KMS-11 (cell line): ENCODE data around the gene MXI1.
A peak's percentile ranks its signal among the peaks of the same experiment; 100 is the strongest.

ENCODE experiments used
- H2AFZ ChIP-seq: fragments of 200-600 bp; sonication (generic); 2 replicates; pipeline ENCODE4 v1.6.1; 2016; ENCODE audit warnings: antibody characterized with exemption, mixed run types, low read depth
- H3K27ac ChIP-seq: fragments of 200-600 bp; sonication (generic); 2 replicates; pipeline ENCODE4 v1.6.1; 2016; ENCODE audit warnings: mild to moderate bottlenecking, mixed run types
- H3K27me3 ChIP-seq: fragments of 200-600 bp; sonication (generic); 2 replicates; pipeline ENCODE4 v1.6.1; 2017; ENCODE audit warnings: mild to moderate bottlenecking, low read depth, mixed run types, moderate library complexity; ENCODE audit not compliant: insufficient read depth
- H3K36me3 ChIP-seq: fragments of 200-600 bp; sonication (generic); 2 replicates; pipeline ENCODE4 v1.6.1; 2017; ENCODE audit warnings: mild to moderate bottlenecking, mixed run types; ENCODE audit not compliant: insufficient read depth
- H3K4me1 ChIP-seq: fragments of 200-600 bp; sonication (generic); 2 replicates; pipeline ENCODE4 v1.6.1; 2016; ENCODE audit warnings: mild to moderate bottlenecking, low read depth, mixed run types; ENCODE audit not compliant: poor library complexity, severe bottlenecking
- H3K4me2 ChIP-seq: fragments of 200-600 bp; sonication (generic); 2 replicates; pipeline ENCODE4 v1.7.0; 2016; ENCODE audit warnings: mild to moderate bottlenecking, mixed run types
- H3K4me3 ChIP-seq: fragments of 200-600 bp; sonication (generic); IDR thresholded peaks from 2 replicates; pipeline ENCODE4 v1.6.1; 2017; ENCODE audit warnings: low read depth, low read length, mixed read lengths; ENCODE audit not compliant: insufficient read depth
- H3K79me2 ChIP-seq: fragments of 200-600 bp; sonication (generic); 2 replicates; pipeline ENCODE4 v1.6.1; 2016; ENCODE audit warnings: low read depth, mixed run types; ENCODE audit not compliant: insufficient read depth
- H3K9ac ChIP-seq: fragments of 200-600 bp; sonication (generic); 2 replicates; pipeline ENCODE4 v1.6.1; 2016; ENCODE audit warnings: mild to moderate bottlenecking, mixed run types
- H4K20me1 ChIP-seq: fragments of 200-600 bp; sonication (generic); 2 replicates; pipeline ENCODE4 v1.6.1; 2016; ENCODE audit warnings: mild to moderate bottlenecking, mixed run types; ENCODE audit not compliant: insufficient read depth
- TF ChIP-seq, protein P1 (sequence below): fragments of 200-600 bp; sonication (generic); conservative IDR thresholded peaks from 2 replicates; pipeline ENCODE4 v1.6.1; 2017; ENCODE audit warnings: low read depth, mild to moderate bottlenecking, antibody characterized with exemption, low read length, moderate library complexity, mixed read lengths

The MXI1 gene

DNA sequence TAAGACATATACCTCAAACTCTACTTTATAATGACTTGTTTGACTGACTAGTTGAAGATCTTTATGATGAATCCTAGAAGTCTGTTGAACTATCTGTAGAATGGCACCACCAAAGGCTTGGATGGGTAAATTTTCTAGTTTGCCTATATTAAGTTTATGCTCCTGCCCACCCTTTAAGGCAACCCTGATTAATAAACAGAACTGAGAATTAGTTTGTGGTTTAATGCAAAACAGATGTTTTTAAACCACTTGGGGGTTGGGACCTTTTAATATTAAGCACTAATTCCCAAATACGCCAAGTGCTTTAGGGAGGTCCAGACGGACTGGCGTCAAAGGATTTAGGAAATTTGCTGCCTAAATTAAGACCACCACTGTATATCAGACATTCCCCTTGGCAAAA, 76.9 kb downstream of the MXI1 start:
- Histone ChIP-seq H4K20me1 (no peaks in the 10 kb centered on the region), H3K27me3 (no peaks in the 10 kb centered on the region), H3K4me2 (no peak overlapping the region), H3K9ac (no peak overlapping the region), H3K27ac (no peak overlapping the region), H3K36me3 (peaks cover 11% of the 10 kb centered on the region; the same call in 1 of the 2 replicates), H3K79me2 (no peaks in the 10 kb centered on the region), H2AFZ (no peak overlapping the region), H3K4me3 (no peak overlapping the region), H3K4me1 (peaks cover 9% of the 10 kb centered on the region)
- TF ChIP-seq, protein P1, sequence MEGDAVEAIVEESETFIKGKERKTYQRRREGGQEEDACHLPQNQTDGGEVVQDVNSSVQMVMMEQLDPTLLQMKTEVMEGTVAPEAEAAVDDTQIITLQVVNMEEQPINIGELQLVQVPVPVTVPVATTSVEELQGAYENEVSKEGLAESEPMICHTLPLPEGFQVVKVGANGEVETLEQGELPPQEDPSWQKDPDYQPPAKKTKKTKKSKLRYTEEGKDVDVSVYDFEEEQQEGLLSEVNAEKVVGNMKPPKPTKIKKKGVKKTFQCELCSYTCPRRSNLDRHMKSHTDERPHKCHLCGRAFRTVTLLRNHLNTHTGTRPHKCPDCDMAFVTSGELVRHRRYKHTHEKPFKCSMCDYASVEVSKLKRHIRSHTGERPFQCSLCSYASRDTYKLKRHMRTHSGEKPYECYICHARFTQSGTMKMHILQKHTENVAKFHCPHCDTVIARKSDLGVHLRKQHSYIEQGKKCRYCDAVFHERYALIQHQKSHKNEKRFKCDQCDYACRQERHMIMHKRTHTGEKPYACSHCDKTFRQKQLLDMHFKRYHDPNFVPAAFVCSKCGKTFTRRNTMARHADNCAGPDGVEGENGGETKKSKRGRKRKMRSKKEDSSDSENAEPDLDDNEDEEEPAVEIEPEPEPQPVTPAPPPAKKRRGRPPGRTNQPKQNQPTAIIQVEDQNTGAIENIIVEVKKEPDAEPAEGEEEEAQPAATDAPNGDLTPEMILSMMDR: no peak

DNA sequence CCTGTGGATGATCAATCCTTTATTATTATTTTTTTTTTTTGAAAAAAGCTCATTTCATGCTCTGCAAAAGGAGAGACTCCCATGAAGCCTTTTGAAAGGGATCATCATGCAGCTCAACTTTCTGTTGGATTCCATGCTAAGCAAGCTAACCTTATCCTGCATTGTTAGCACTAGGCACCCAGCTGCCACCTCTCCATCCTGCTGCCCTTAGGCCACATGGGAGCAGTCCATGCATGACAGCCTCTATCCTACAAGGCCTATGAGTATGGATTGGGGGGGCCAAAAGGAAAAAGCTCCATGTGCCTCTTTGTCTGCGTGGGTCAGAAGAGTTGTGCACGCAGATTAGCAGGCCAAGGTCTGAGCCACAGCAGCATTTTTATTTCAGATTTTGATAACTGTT, 78.1 kb downstream of the MXI1 start:
- Histone ChIP-seq H2AFZ (no peak overlapping the region), H4K20me1 (no peaks in the 10 kb centered on the region), H3K9ac (no peak overlapping the region), H3K4me2 (no peak overlapping the region), H3K27ac (no peak overlapping the region), H3K27me3 (no peaks in the 10 kb centered on the region), H3K36me3 (peaks cover 11% of the 10 kb centered on the region; the same call in 1 of the 2 replicates), H3K4me3 (no peak overlapping the region), H3K4me1 (peaks cover 13% of the 10 kb centered on the region), H3K79me2 (no peaks in the 10 kb centered on the region)
- TF ChIP-seq, protein P1: no peak

DNA sequence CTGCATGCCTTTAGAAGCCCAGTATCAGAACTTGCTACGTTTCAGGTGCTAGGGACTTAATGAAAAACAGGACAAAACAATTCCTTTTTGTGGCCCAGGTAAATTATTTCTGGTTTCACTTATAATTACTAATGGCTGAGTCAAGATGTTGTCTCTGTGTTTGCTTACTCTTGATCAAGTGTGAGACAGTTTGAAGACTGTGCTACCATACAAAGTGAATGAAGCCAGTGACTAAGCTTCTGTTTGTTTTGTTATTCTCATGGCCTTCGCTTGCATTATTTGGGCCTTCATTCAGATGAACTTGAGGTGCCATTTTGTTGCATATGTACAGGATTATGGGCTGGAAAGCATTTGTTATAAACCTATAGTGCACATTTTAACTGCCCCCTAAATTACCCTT, 79.4 kb downstream of the MXI1 start:
- peaks cover 13% of the 10 kb centered on the region for H3K4me1 ChIP-seq

DNA sequence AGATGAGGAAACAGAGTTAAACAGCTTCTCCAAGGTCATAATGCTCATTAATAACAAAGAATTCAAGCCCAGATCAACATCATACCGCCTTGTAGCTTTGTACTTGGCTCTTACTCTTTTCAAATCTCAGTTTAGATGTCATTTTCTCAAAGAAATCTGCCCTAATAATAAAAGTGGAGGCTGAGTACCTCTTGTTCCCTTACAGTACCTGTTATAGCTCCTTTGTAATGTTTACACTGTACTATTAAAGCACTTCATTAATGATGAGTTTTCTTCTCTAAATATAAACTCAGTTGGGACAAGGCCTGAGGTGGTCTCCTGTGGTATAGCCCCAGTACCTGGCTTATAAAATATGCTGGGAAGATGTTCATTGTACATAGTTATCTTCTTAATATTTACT, 89.6 kb downstream of the MXI1 start:
- H3K4me3 ChIP-seq: no peak overlapping the region
- peaks cover 18% of the 10 kb centered on the region for H3K4me1 ChIP-seq
- H3K4me2 ChIP-seq: no peak overlapping the region
- peaks cover 35% of the 10 kb centered on the region for H3K79me2 ChIP-seq
- no peak overlapping the region for H3K27ac ChIP-seq
- no peaks in the 10 kb centered on the region for H3K27me3 ChIP-seq
- peaks cover 20% of the 10 kb centered on the region; the same call in 1 of the 2 replicates for H3K36me3 ChIP-seq
- H3K9ac ChIP-seq: no peak overlapping the region
- no peaks in the 10 kb centered on the region for H4K20me1 ChIP-seq
- no peak overlapping the region for H2AFZ ChIP-seq
- TF ChIP-seq, protein P1: no peak

More for the DNA sequence above, 79.4 kb downstream of the MXI1 start:
- no peaks in the 10 kb centered on the region for H4K20me1 ChIP-seq
- H2AFZ ChIP-seq: no peak overlapping the region
- H3K79me2 ChIP-seq: no peaks in the 10 kb centered on the region
- no peak overlapping the region for H3K4me2 ChIP-seq
- H3K27me3 ChIP-seq: no peaks in the 10 kb centered on the region
- TF ChIP-seq, protein P1: no peak
- H3K9ac ChIP-seq: no peak overlapping the region; the same call in 1 of the 2 replicates
- peaks cover 8% of the 10 kb centered on the region; the same call in 1 of the 2 replicates for H3K36me3 ChIP-seq
- peak overlapping the region; percentile 5; the same call in 1 of the 2 replicates for H3K27ac ChIP-seq
- H3K4me3 ChIP-seq: no peak overlapping the region
